Adipocyte (in vitro differentiated cells): ENCODE data around the gene CWC27.
A peak's percentile ranks its signal among the peaks of the same experiment; 100 is the strongest.

Source experiments
- DNase-seq: peaks from one replicate; pipeline ENCODE4 v3.0.0-alpha.2; 2015; ENCODE audit warnings: low read depth
- H3K27me3 ChIP-seq: replicated peaks from 2 replicates; pipeline ENCODE4 v1.7.0; 2013; ENCODE audit warnings: mild to moderate bottlenecking, low read length, moderate library complexity; ENCODE audit not compliant: control insufficient read depth, insufficient read depth
- H3K36me3 ChIP-seq: 2 replicates; pipeline ENCODE4 v1.7.0; 2013; ENCODE audit warnings: low read length, mild to moderate bottlenecking, moderate library complexity; ENCODE audit not compliant: control insufficient read depth, insufficient read depth, severe bottlenecking
- H3K4me1 ChIP-seq: 2 replicates; pipeline ENCODE4 v1.7.0; 2013; ENCODE audit warnings: mild to moderate bottlenecking, low read length, moderate library complexity; ENCODE audit not compliant: control insufficient read depth, insufficient read depth
- H3K4me3 ChIP-seq: 2 replicates; pipeline ENCODE4 v1.7.0; 2013; ENCODE audit warnings: mild to moderate bottlenecking, low read length, moderate library complexity
- H3K9ac ChIP-seq: 2 replicates; pipeline ENCODE4 v1.7.0; 2013; ENCODE audit warnings: mild to moderate bottlenecking, low read length, moderate library complexity
- H3K9me3 ChIP-seq: 2 replicates; pipeline ENCODE4 v1.7.0; 2013; ENCODE audit warnings: mild to moderate bottlenecking, low read length, moderate library complexity; ENCODE audit not compliant: control insufficient read depth

Gene CWC27

GRCh38 chr5:65020492-65020891 is 251.8 kb downstream of the CWC27 start:
- Histone ChIP-seq H3K36me3 (no peaks in the 10 kb centered on the region), H3K9me3 (no peaks in the 10 kb centered on the region), H3K4me1 (peaks cover 20% of the 10 kb centered on the region), H3K27me3 (no peaks in the 10 kb centered on the region), H3K4me3 (no peak overlapping the region), H3K9ac (no peak overlapping the region)
- DNase-seq = no peak

GRCh38 chr5:65021527-65022226 is 252.9 kb downstream of the CWC27 start:
- no peaks in the 10 kb centered on the region for H3K36me3 ChIP-seq
- no peak overlapping the region for H3K4me3 ChIP-seq
- H3K9ac ChIP-seq = no peak overlapping the region
- no peaks in the 10 kb centered on the region for H3K27me3 ChIP-seq
- H3K9me3 ChIP-seq = no peaks in the 10 kb centered on the region
- H3K4me1 ChIP-seq = peaks cover 15% of the 10 kb centered on the region
- no peak for DNase-seq

GRCh38 chr5:65022932-65023331 is 254.2 kb downstream of the CWC27 start:
- H3K9ac ChIP-seq = no peak overlapping the region
- peaks cover 12% of the 10 kb centered on the region for H3K4me1 ChIP-seq
- no peak for DNase-seq
- no peaks in the 10 kb centered on the region for H3K27me3 ChIP-seq
- no peak overlapping the region for H3K4me3 ChIP-seq
- no peaks in the 10 kb centered on the region for H3K36me3 ChIP-seq
- no peaks in the 10 kb centered on the region for H3K9me3 ChIP-seq

GRCh38 chr5:65024681-65025080 is 256.0 kb downstream of the CWC27 start:
- DNase-seq = no peak
- peaks cover 7% of the 10 kb centered on the region for H3K4me1 ChIP-seq
- H3K36me3 ChIP-seq = no peaks in the 10 kb centered on the region

GRCh38 chr5:65026816-65027548 is 258.3 kb downstream of the CWC27 start:
- no peak for DNase-seq
- H3K36me3 ChIP-seq = no peaks in the 10 kb centered on the region
- peaks cover 6% of the 10 kb centered on the region for H3K4me1 ChIP-seq
- no peak overlapping the region for H3K4me3 ChIP-seq
- H3K9ac ChIP-seq = no peak overlapping the region
- no peaks in the 10 kb centered on the region for H3K27me3 ChIP-seq
- H3K9me3 ChIP-seq = no peaks in the 10 kb centered on the region

More at GRCh38 chr5:65024681-65025080, 256.0 kb downstream of the CWC27 start:
- Histone ChIP-seq H3K4me3 (no peak overlapping the region), H3K9me3 (no peaks in the 10 kb centered on the region), H3K9ac (no peak overlapping the region), H3K27me3 (no peaks in the 10 kb centered on the region)

GRCh38 chr5:65029178-65029577 is 260.4 kb downstream of the CWC27 start:
- Histone ChIP-seq H3K9me3 (no peaks in the 10 kb centered on the region), H3K27me3 (no peaks in the 10 kb centered on the region), H3K4me1 (peaks cover 15% of the 10 kb centered on the region), H3K9ac (no peak overlapping the region), H3K4me3 (no peak overlapping the region), H3K36me3 (no peaks in the 10 kb centered on the region)
- no peak for DNase-seq

GRCh38 chr5:65030056-65030455 is 261.3 kb downstream of the CWC27 start:
- Histone ChIP-seq H3K4me1 (peaks cover 23% of the 10 kb centered on the region), H3K27me3 (no peaks in the 10 kb centered on the region), H3K36me3 (no peaks in the 10 kb centered on the region), H3K9me3 (no peaks in the 10 kb centered on the region), H3K4me3 (no peak overlapping the region), H3K9ac (no peak overlapping the region)
- no peak for DNase-seq

- Histone ChIP-seq H3K36me3 (no peaks in the 10 kb centered on the region), H3K4me1 (peaks cover 32% of the 10 kb centered on the region), H3K9ac (no peak overlapping the region), H3K9me3 (no peaks in the 10 kb centered on the region), H3K4me3 (no peak overlapping the region), H3K27me3 (no peaks in the 10 kb centered on the region)
- DNase-seq = peak; percentile 85
Observed at GRCh38 chr5:65032250-65032649, 263.5 kb downstream of the CWC27 start.

GRCh38 chr5:65034029-65034812 is 265.5 kb downstream of the CWC27 start:
- Histone ChIP-seq H3K36me3 (no peaks in the 10 kb centered on the region), H3K4me1 (peaks cover 46% of the 10 kb centered on the region), H3K27me3 (no peaks in the 10 kb centered on the region), H3K4me3 (no peak overlapping the region), H3K9me3 (no peaks in the 10 kb centered on the region), H3K9ac (peak overlapping the region; percentile 10)
- no peak for DNase-seq

GRCh38 chr5:65034813-65035209 is 266.1 kb downstream of the CWC27 start:
- Histone ChIP-seq H3K9ac (peak overlapping the region; percentile 90), H3K4me3 (peak overlapping the region; percentile 85), H3K4me1 (peaks cover 46% of the 10 kb centered on the region), H3K36me3 (no peaks in the 10 kb centered on the region), H3K27me3 (no peaks in the 10 kb centered on the region), H3K9me3 (no peaks in the 10 kb centered on the region)
- no peak for DNase-seq
